Stimulated activated CD8-positive, alpha-beta memory T cell treated with anti-CD3 and anti-CD28 coated beads, Interleukin-2, amount 100 ng/mL, for 48 hours (primary cell): ENCODE measurements around the gene PIK3CD.

Experiments used
- DNase-seq, 2 donors: peaks; one replicate each; pipeline ENCODE4 v3.0.0-alpha.2; 2020; ENCODE audit warnings: low read depth in 2 of 2

PIK3CD gene

GRCh38 chr1:9717193-9718005 is 65.9 kb downstream of the PIK3CD start:
- peak; percentile 77 for DNase-seq

- DNase-seq = no peak
These were observed 66.6 kb downstream of the PIK3CD start for GRCh38 chr1:9718006-9718680.

- no peak for DNase-seq
These were observed 68.6 kb downstream of the PIK3CD start for GRCh38 chr1:9719978-9720722.

- no peak for DNase-seq
These were observed 69.5 kb downstream of the PIK3CD start for GRCh38 chr1:9720785-9721605.

- DNase-seq = peak; percentile 67 to 72
These were observed 70.3 kb downstream of the PIK3CD start for GRCh38 chr1:9721606-9722377.

- no peak for DNase-seq
These were observed 70.8 kb downstream of the PIK3CD start for GRCh38 chr1:9722378-9722749.

- no peak for DNase-seq
These were observed 71.7 kb downstream of the PIK3CD start for GRCh38 chr1:9723068-9723805.

- DNase-seq = no peak
These were observed 72.4 kb downstream of the PIK3CD start for GRCh38 chr1:9723926-9724325.

- DNase-seq = peak in 1 of 2 donors; percentile 64
These were observed 73.4 kb downstream of the PIK3CD start for GRCh38 chr1:9724706-9725476.

- no peak for DNase-seq
These were observed 74.9 kb downstream of the PIK3CD start for GRCh38 chr1:9726406-9726805.

GRCh38 chr1:9726905-9727595 is 75.5 kb downstream of the PIK3CD start:
- no peak for DNase-seq

- DNase-seq = peak in 1 of 2 donors; percentile 71
These were observed 77.1 kb downstream of the PIK3CD start for GRCh38 chr1:9728451-9729295.

- DNase-seq = no peak
These were observed 78.0 kb downstream of the PIK3CD start for GRCh38 chr1:9729523-9729922.

GRCh38 chr1:9730096-9730901 is 78.8 kb downstream of the PIK3CD start:
- no peak for DNase-seq

GRCh38 chr1:9731051-9731537 is 79.6 kb downstream of the PIK3CD start:
- no peak for DNase-seq

- no peak for DNase-seq
These were observed 80.0 kb downstream of the PIK3CD start for GRCh38 chr1:9731561-9731960.
